Measurements from ENCODE around the gene ABCD1. TPM values are rescaled to one million over a fixed set of nuclear protein-coding genes. Genes with fewer than 3 reads are reported as not detected.
"Not testable (repeated sequence)": the region's sequence is repeated elsewhere in the genome, so short reads cannot be mapped to it uniquely, and the experiment has no call there.

The ABCD1 gene
- total RNA-seq, 1 donor from 2014 or later: 6.6 TPM

DNA sequence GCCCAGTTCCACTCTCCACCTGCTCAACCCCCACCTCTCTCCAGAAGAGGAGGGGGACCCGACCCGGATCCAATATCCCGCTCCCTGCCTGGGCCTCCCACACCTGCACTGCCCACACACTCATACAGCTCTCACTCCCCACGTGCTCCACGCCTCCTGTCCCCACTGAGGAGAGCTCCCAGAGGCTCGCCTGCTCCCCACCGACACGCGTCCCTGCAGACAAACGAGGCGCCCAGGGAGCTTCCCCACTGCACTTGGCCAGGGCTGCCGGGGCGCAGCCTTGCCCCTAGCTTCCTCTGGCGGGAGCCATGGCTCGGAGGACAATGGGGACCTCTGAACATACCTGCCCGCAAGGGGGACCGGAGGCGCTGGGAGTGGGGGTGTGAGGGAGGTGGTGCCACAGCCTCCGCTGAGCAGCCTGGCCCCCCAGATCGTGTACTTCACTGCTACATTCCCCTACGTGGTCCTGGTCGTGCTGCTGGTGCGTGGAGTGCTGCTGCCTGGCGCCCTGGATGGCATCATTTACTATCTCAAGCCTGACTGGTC is 32.0 kb upstream of the ABCD1 start:
- H3K27ac Mint-ChIP-seq (ENCODE audit: unreplicated experiment): no peak overlapping the region
- H3K9me3 Mint-ChIP-seq: no peaks in the 10 kb centered on the region
- H3K36me3 Mint-ChIP-seq (ENCODE audit: low read depth): peaks cover 2% of the 10 kb centered on the region
- peak overlapping the region; percentile 72 for H3K4me3 Mint-ChIP-seq
- DNase-seq (ENCODE audit: low read depth, low spot score): no peak
- TF ChIP-seq, protein P1, sequence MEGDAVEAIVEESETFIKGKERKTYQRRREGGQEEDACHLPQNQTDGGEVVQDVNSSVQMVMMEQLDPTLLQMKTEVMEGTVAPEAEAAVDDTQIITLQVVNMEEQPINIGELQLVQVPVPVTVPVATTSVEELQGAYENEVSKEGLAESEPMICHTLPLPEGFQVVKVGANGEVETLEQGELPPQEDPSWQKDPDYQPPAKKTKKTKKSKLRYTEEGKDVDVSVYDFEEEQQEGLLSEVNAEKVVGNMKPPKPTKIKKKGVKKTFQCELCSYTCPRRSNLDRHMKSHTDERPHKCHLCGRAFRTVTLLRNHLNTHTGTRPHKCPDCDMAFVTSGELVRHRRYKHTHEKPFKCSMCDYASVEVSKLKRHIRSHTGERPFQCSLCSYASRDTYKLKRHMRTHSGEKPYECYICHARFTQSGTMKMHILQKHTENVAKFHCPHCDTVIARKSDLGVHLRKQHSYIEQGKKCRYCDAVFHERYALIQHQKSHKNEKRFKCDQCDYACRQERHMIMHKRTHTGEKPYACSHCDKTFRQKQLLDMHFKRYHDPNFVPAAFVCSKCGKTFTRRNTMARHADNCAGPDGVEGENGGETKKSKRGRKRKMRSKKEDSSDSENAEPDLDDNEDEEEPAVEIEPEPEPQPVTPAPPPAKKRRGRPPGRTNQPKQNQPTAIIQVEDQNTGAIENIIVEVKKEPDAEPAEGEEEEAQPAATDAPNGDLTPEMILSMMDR (conservative IDR thresholded peaks at IDR 0.05): no peak
- H3K4me1 Mint-ChIP-seq: peaks cover 6% of the 10 kb centered on the region
- peaks cover 9% of the 10 kb centered on the region for H3K27me3 Mint-ChIP-seq (ENCODE audit: low read depth)

DNA sequence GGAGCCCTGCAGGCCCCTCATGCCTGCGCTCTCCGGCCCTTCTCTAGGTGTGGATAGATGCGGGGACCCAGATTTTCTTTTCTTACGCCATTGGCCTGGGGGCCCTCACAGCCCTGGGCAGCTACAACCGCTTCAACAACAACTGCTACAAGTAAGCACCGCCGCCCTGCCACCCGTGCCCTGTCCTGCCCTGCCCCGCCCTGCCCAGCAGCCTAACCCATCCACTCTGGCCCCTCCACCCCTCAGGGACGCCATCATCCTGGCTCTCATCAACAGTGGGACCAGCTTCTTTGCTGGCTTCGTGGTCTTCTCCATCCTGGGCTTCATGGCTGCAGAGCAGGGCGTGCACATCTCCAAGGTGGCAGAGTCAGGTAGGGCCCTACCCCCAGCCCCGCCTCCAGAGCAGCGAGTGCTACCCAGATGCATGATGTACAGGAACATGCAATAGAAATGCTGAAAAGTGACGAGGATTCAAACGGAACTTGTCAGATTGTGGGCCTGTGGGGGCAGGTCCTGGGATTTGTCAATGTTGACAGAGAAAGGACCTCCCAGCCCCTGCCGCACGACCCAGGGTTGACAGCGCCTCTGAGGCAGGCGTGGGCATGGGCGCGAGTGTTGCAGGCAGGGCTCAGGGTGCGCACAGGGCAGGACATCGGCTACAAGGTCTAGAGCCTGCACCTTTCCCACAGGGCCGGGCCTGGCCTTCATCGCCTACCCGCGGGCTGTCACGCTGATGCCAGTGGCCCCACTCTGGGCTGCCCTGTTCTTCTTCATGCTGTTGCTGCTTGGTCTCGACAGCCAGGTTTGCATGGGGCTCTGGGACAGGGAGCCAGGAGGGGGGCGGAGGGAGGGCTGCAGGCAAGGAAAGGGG is 31.2 kb upstream of the ABCD1 start:
- no peaks in the 10 kb centered on the region for H3K9me3 Mint-ChIP-seq
- peaks cover 13% of the 10 kb centered on the region for H3K27me3 Mint-ChIP-seq (ENCODE audit: low read depth)
- no peak for DNase-seq (ENCODE audit: low read depth, low spot score)
- peaks cover 5% of the 10 kb centered on the region for H3K36me3 Mint-ChIP-seq (ENCODE audit: low read depth)
- TF ChIP-seq, protein P1 (conservative IDR thresholded peaks at IDR 0.05): no peak
- H3K4me3 Mint-ChIP-seq: peak overlapping the region; percentile 62
- H3K27ac Mint-ChIP-seq (ENCODE audit: unreplicated experiment): no peak overlapping the region
- H3K4me1 Mint-ChIP-seq: peaks cover 6% of the 10 kb centered on the region

DNA sequence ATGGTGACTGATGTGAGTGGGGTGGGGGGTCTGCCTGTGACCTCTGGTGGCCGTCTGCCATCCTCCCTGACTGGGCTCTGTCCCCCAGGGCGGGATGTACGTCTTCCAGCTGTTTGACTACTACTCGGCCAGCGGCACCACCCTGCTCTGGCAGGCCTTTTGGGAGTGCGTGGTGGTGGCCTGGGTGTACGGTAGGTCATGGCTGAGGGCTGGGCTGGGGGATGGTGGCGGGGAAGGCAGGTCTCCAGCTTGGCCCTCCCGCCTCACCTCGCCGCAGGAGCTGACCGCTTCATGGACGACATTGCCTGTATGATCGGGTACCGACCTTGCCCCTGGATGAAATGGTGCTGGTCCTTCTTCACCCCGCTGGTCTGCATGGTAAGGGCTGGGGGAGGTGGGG is 30.4 kb upstream of the ABCD1 start:
- H3K36me3 Mint-ChIP-seq (ENCODE audit: low read depth); H3K4me1 Mint-ChIP-seq; H3K9me3 Mint-ChIP-seq: not testable (repeated sequence)

DNA sequence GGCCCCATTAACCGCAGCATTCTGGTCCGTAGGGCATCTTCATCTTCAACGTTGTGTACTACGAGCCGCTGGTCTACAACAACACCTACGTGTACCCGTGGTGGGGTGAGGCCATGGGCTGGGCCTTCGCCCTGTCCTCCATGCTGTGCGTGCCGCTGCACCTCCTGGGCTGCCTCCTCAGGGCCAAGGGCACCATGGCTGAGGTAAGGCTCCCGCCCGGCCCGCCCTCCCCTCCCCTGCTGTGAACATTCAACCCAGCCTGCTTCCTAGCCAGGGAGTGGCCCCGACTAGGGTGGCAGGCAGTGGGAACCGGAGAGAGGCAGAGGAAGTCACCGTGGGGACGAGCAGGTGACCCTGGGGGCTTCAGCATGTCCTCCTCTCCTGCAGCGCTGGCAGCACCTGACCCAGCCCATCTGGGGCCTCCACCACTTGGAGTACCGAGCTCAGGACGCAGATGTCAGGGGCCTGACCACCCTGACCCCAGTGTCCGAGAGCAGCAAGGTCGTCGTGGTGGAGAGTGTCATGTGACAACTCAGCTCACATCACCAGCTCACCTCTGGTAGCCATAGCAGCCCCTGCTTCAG is 29.9 kb upstream of the ABCD1 start:
- H3K9me3 Mint-ChIP-seq: no peaks in the 10 kb centered on the region
- peaks cover 15% of the 10 kb centered on the region for H3K27me3 Mint-ChIP-seq (ENCODE audit: low read depth)
- H3K4me1 Mint-ChIP-seq: peaks cover 6% of the 10 kb centered on the region
- no peak overlapping the region for H3K27ac Mint-ChIP-seq (ENCODE audit: unreplicated experiment)
- H3K36me3 Mint-ChIP-seq (ENCODE audit: low read depth): peaks cover 5% of the 10 kb centered on the region
- DNase-seq (ENCODE audit: low read depth, low spot score): no peak
- TF ChIP-seq, protein P1 (conservative IDR thresholded peaks at IDR 0.05): no peak
- no peak overlapping the region for H3K4me3 Mint-ChIP-seq

More for the DNA sequence above, 30.4 kb upstream of the ABCD1 start:
- H3K27ac Mint-ChIP-seq (ENCODE audit: unreplicated experiment); DNase-seq (ENCODE audit: low read depth, low spot score): not testable (repeated sequence)
- H3K27me3 Mint-ChIP-seq (ENCODE audit: low read depth): peaks cover 17% of the 10 kb centered on the region
- H3K4me3 Mint-ChIP-seq: peak overlapping the region; percentile 67

DNA sequence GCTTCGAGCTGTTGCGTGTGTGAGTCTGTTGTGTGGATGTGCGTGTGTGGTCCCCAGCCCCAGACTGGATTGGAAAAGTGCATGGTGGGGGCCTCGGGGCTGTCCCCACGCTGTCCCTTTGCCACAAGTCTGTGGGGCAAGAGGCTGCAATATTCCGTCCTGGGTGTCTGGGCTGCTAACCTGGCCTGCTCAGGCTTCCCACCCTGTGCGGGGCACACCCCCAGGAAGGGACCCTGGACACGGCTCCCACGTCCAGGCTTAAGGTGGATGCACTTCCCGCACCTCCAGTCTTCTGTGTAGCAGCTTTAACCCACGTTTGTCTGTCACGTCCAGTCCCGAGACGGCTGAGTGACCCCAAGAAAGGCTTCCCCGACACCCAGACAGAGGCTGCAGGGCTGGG is 28.6 kb upstream of the ABCD1 start:
- TF ChIP-seq, protein P1 (conservative IDR thresholded peaks at IDR 0.05): no peak
- peaks cover 5% of the 10 kb centered on the region for H3K36me3 Mint-ChIP-seq (ENCODE audit: low read depth)
- no peak for DNase-seq (ENCODE audit: low read depth, low spot score)
- peaks cover 6% of the 10 kb centered on the region for H3K4me1 Mint-ChIP-seq
- no peak overlapping the region for H3K27ac Mint-ChIP-seq (ENCODE audit: unreplicated experiment)
- H3K9me3 Mint-ChIP-seq: no peaks in the 10 kb centered on the region
- no peak overlapping the region for H3K4me3 Mint-ChIP-seq
- peaks cover 14% of the 10 kb centered on the region for H3K27me3 Mint-ChIP-seq (ENCODE audit: low read depth)

DNA sequence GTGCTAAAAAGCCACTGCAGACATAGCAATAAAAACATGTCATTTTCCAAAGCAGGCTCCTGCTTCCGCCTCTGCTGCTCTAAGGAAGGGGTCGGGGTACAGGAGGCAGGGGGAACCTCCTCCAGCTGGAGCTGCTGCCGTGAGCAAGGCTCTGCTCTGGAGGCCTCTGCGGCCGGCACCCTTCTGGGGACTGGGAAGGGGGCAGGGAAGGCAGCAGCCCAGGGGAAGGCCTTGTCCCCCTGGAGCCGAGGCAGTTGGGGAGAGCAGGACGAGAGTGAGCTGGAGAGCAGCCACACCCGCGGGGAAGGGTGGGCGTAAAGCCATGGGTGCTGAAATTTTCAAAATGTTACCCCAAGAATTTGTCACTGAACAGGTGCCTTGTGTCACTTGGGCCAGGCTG is 28.1 kb upstream of the ABCD1 start:
- H3K4me3 Mint-ChIP-seq; H3K36me3 Mint-ChIP-seq (ENCODE audit: low read depth); H3K9me3 Mint-ChIP-seq; DNase-seq (ENCODE audit: low read depth, low spot score); H3K4me1 Mint-ChIP-seq; H3K27ac Mint-ChIP-seq (ENCODE audit: unreplicated experiment): not testable (repeated sequence)
- peaks cover 14% of the 10 kb centered on the region for H3K27me3 Mint-ChIP-seq (ENCODE audit: low read depth)

DNA sequence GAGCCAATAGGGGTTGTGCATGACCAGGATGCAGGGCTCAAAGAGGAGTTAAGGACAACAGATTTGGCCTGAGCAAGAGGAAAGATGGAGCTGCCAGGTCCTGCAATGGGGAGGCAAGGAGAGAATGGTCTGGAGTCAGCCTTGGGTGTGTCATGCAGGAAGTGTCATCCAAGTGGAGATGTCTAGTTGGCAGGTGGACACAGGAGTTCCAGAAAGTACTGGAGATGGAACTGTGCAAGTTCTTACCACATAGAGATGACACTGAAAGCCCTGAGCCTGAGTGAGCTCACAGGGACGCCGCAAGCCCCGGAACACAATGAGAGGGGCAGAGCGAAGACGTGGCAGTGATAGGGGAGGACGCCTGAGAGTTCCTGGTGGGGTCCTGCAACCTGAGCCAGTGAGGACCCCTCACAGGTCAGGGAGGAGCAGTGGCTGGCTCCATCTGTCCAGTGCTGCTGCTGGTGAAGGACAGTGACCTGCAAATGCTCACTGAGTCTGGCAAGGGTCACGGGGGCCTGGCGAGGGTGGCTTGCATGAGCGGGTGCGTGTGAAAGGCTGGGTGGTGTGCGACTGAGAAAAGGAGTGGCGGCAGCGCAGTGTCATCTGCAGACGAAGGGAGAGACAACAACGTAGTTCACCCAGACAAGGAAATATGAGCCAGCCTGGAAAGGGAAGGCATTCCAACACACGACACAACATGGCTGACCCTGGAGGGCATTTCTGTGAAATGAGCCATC is 27.5 kb upstream of the ABCD1 start:
- not testable (repeated sequence) for DNase-seq (ENCODE audit: low read depth, low spot score); H3K9me3 Mint-ChIP-seq; H3K36me3 Mint-ChIP-seq (ENCODE audit: low read depth); H3K4me1 Mint-ChIP-seq
- H3K27me3 Mint-ChIP-seq (ENCODE audit: low read depth): peaks cover 14% of the 10 kb centered on the region
- peak overlapping the region; percentile 68 for H3K4me3 Mint-ChIP-seq
- peak overlapping the region; percentile 89 for H3K27ac Mint-ChIP-seq (ENCODE audit: unreplicated experiment)

All from neural crest cell (in vitro differentiated cells).